ENCODE results near the gene NUP214.

DNA sequence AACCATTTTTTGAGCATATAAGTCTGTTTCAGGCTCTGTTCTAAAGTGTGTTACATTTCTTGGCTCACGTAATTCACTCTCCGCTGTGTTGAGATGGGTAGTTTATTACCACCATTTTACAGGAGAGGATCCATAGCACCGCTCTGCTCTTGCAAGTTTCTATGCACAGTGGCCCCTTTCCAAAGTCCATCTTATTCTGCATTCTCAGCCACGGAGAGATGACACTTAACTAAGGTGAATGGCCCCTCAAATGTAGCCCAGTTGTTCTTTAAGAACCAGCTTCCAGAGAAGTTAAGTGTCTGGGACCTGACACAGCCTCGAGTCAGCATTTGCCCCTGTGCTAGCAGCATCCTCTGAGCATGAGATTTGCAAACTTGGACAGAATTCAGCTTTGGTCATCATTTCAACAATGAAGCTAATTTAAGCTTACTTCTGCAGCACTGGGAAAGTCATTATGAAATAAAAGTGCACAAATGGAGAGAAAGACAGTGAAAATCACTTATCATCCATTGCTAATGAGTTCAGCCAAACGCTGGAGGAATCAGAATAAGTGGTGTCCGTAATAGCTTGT, 89.0 kb downstream of the NUP214 start:
- TF ChIP-seq, protein P1, sequence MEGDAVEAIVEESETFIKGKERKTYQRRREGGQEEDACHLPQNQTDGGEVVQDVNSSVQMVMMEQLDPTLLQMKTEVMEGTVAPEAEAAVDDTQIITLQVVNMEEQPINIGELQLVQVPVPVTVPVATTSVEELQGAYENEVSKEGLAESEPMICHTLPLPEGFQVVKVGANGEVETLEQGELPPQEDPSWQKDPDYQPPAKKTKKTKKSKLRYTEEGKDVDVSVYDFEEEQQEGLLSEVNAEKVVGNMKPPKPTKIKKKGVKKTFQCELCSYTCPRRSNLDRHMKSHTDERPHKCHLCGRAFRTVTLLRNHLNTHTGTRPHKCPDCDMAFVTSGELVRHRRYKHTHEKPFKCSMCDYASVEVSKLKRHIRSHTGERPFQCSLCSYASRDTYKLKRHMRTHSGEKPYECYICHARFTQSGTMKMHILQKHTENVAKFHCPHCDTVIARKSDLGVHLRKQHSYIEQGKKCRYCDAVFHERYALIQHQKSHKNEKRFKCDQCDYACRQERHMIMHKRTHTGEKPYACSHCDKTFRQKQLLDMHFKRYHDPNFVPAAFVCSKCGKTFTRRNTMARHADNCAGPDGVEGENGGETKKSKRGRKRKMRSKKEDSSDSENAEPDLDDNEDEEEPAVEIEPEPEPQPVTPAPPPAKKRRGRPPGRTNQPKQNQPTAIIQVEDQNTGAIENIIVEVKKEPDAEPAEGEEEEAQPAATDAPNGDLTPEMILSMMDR (conservative IDR thresholded peaks at IDR 0.05; ENCODE audit: low read depth, low read length), result no peak
- TF ChIP-seq EZH2 (IDR thresholded peaks at IDR 0.05; ENCODE audit: low read length, unreplicated experiment) (no peak), EZH2phosphoT487 (IDR thresholded peaks at IDR 0.05; ENCODE audit: borderline replicate concordance, low read length) (no peak)
